Endothelial cell (in vitro differentiated cells): Measurements from ENCODE around the gene CNTNAP1. TPM values are rescaled to one million over a fixed set of nuclear protein-coding genes. Genes with fewer than 3 reads are reported as not detected.
A peak's percentile ranks its signal among the peaks of the same experiment; 100 is the strongest.

Experiments
- DNase-seq: peaks from one replicate; pipeline ENCODE4 v3.0.0; 2021; ENCODE audit warnings: low spot score
- H3K27ac Mint-ChIP-seq: one replicate; pipeline ENCODE4 v1.8.0; 2021; ENCODE audit warnings: mixed read lengths, inconsistent platforms; ENCODE audit not compliant: unreplicated experiment
- H3K27me3 Mint-ChIP-seq: one replicate; pipeline ENCODE4 v1.8.0; 2021; ENCODE audit warnings: mild to moderate bottlenecking, moderate library complexity, mixed read lengths, inconsistent platforms; ENCODE audit not compliant: unreplicated experiment
- H3K36me3 Mint-ChIP-seq: one replicate; pipeline ENCODE4 v1.8.0; 2021; ENCODE audit warnings: mild to moderate bottlenecking, low read depth, mixed read lengths, inconsistent platforms; ENCODE audit not compliant: unreplicated experiment
- H3K4me1 Mint-ChIP-seq: one replicate; pipeline ENCODE4 v1.8.0; 2021; ENCODE audit warnings: mild to moderate bottlenecking, mixed read lengths, inconsistent platforms; ENCODE audit not compliant: unreplicated experiment
- H3K4me3 Mint-ChIP-seq: one replicate; pipeline ENCODE4 v1.8.0; 2021; ENCODE audit warnings: mild to moderate bottlenecking, mixed read lengths, inconsistent platforms; ENCODE audit not compliant: unreplicated experiment
- H3K9me3 Mint-ChIP-seq: one replicate; pipeline ENCODE4 v1.8.0; 2021; ENCODE audit warnings: mixed read lengths, inconsistent platforms; ENCODE audit not compliant: unreplicated experiment
- CTCF ChIP-seq: fragments of 200-600 bp; sonication (generic); IDR thresholded peaks from one replicate; pipeline ENCODE4 v1.5.0; 2021; ENCODE audit warnings: antibody characterized with exemption; ENCODE audit not compliant: unreplicated experiment
- total RNA-seq: library from RNA; stranded (reverse); fragmentation: NEBNext Ultra II Directional; extraction: Animal tissue kit (Norgen Biotek cat#: 25700); gene quantifications from one replicate; pipeline ENCODE4 v1.2.1, GENCODE V29; 2021; ENCODE audit not compliant: unreplicated experiment

CNTNAP1 gene
- total RNA-seq, 1 donor from 2014 or later: 8.9 TPM

GRCh38 chr17:42647778-42648177, 34.6 kb upstream of the CNTNAP1 start:
- no peaks in the 10 kb centered on the region for H3K9me3 Mint-ChIP-seq
- H3K4me1 Mint-ChIP-seq: peaks cover 2% of the 10 kb centered on the region
- no peaks in the 10 kb centered on the region for H3K36me3 Mint-ChIP-seq
- H3K27me3 Mint-ChIP-seq: no peaks in the 10 kb centered on the region
- H3K4me3 Mint-ChIP-seq: no peak overlapping the region
- no peak overlapping the region for H3K27ac Mint-ChIP-seq
- DNase-seq: no peak
- TF ChIP-seq CTCF: no peak

GRCh38 chr17:42651392-42651791, 30.9 kb upstream of the CNTNAP1 start:
- no peak for TF ChIP-seq CTCF
- Mint-ChIP-seq H3K27ac (no peak overlapping the region), H3K4me3 (no peak overlapping the region), H3K36me3 (no peaks in the 10 kb centered on the region), H3K4me1 (peaks cover 7% of the 10 kb centered on the region), H3K27me3 (peaks cover 3% of the 10 kb centered on the region), H3K9me3 (no peaks in the 10 kb centered on the region)
- DNase-seq: no peak

- TF ChIP-seq CTCF: no peak
- DNase-seq: no peak
- H3K4me1 Mint-ChIP-seq: peaks cover 13% of the 10 kb centered on the region
- peak overlapping the region; percentile 5 for H3K4me3 Mint-ChIP-seq
- H3K36me3 Mint-ChIP-seq: peaks cover 6% of the 10 kb centered on the region
- H3K9me3 Mint-ChIP-seq: no peaks in the 10 kb centered on the region
- peaks cover 7% of the 10 kb centered on the region for H3K27me3 Mint-ChIP-seq
- no peak overlapping the region for H3K27ac Mint-ChIP-seq
These were observed 28.9 kb upstream of the CNTNAP1 start for GRCh38 chr17:42653179-42654124.

- no peak for TF ChIP-seq CTCF
- Mint-ChIP-seq H3K4me3 (no peak overlapping the region), H3K9me3 (no peaks in the 10 kb centered on the region), H3K27ac (no peak overlapping the region), H3K36me3 (peaks cover 6% of the 10 kb centered on the region), H3K4me1 (peaks cover 13% of the 10 kb centered on the region), H3K27me3 (peaks cover 7% of the 10 kb centered on the region)
- DNase-seq: no peak
These were observed 26.8 kb upstream of the CNTNAP1 start for GRCh38 chr17:42655528-42655927.

GRCh38 chr17:42657824-42658588, 24.3 kb upstream of the CNTNAP1 start:
- Mint-ChIP-seq H3K4me3 (peak overlapping the region; percentile 61), H3K27me3 (peaks cover 7% of the 10 kb centered on the region), H3K9me3 (no peaks in the 10 kb centered on the region), H3K36me3 (peaks cover 6% of the 10 kb centered on the region), H3K27ac (peak overlapping the region; percentile 13), H3K4me1 (peaks cover 13% of the 10 kb centered on the region)
- DNase-seq: no peak
- no peak for TF ChIP-seq CTCF
